ENCODE results near the gene NR1H4.

DNA sequence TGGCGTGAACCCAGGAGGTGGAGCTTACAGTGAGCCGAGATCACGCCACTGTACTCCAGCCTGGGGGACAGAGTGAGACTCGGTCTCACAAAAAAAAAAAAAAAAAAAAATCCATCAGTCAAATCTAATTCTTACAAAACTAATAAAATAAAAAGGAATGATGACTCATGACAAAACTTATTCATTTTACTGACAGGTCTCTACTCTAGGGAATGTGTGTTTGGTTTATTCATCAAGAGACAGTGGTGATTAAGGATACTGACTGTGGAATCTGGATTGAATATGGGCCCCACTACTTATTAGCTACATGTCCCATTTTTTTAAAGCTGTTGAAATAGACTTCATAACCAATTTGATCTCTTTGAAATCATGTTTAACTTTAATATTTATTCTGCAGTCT, 70.5 kb downstream of the NR1H4 start:
- TF ChIP-seq CTCF (IDR thresholded peaks at IDR 0.05) (no peak), ZFX (IDR thresholded peaks at IDR 0.05; ENCODE audit: borderline replicate concordance) (no peak)
